HUES6 (cell line): ENCODE results near the gene WWP2.

Source experiments
- H3K27ac ChIP-seq: 2 replicates; pipeline ENCODE4 v1.7.0; 2013; ENCODE audit warnings: low read depth, mild to moderate bottlenecking, low read length, inconsistent platforms
- H3K27me3 ChIP-seq: 2 replicates; pipeline ENCODE4 v1.6.1; 2013; ENCODE audit warnings: low read length; ENCODE audit not compliant: control insufficient read depth, insufficient read depth
- H3K36me3 ChIP-seq: 2 replicates; pipeline ENCODE4 v1.6.1; 2013; ENCODE audit warnings: low read length; ENCODE audit not compliant: control insufficient read depth, insufficient read depth
- H3K4me1 ChIP-seq: 2 replicates; pipeline ENCODE4 v1.6.1; 2013; ENCODE audit warnings: low read length; ENCODE audit not compliant: control insufficient read depth, insufficient read depth
- H3K4me3 ChIP-seq: 2 replicates; pipeline ENCODE4 v1.5.1; 2013; ENCODE audit warnings: low read depth, low read length
- H3K9ac ChIP-seq: one replicate; pipeline ENCODE4 v1.6.1; 2013; ENCODE audit warnings: mild to moderate bottlenecking, low read length
- H3K9me3 ChIP-seq: 2 replicates; pipeline ENCODE4 v1.6.1; 2013; ENCODE audit warnings: low read depth, low read length; ENCODE audit not compliant: control insufficient read depth, insufficient read depth

WWP2 gene

DNA sequence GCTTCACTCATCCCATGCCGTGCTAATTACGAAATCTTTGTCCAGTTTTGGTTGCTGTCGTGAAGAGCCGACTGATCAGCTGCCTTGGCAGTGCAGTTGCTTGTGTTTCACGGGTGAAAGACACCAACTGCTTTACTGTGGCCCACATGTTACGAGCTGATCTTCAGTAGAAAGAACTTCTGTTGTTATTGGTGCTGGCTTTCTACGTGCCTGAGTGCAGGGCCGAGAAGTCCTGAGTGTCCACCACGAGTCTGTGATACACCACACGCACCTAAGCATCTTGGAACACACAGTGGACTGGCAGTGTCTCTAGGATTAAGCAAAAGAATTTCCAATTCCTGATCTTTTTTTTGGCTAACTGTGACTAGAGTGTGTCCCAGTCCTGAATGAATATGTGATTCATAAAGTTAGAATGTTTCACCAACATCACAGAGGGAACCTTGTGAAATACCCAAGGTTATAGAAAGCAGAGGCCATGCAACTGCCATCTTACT lies 118.6 kb downstream of the WWP2 start:
- no peak overlapping the region for H3K9ac ChIP-seq
- H3K4me1 ChIP-seq: no peaks in the 10 kb centered on the region
- peaks cover 7% of the 10 kb centered on the region; the same call in 1 of the 2 replicates for H3K36me3 ChIP-seq
- H3K27ac ChIP-seq: no peak overlapping the region
- no peak overlapping the region for H3K4me3 ChIP-seq
- no peaks in the 10 kb centered on the region for H3K27me3 ChIP-seq
- peaks cover 10% of the 10 kb centered on the region for H3K9me3 ChIP-seq

DNA sequence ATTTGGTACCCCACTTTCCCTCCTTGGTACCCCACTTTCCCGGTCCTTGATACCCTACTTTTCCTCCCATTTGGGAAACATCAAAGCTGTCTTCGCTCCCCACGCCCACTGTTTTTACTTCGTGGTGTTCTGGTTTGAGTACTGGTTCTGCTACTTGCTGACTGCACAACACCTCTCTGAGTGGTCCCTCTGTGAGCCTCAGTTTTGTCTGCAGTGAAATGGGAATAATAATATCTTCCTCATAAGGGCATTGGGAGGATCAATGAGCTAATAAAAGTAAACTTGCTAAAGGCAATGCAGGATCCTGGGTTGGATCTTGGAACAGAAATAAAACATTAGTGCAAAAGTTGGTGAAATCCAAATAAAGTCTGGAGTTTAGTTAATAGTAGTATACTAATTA lies 119.0 kb downstream of the WWP2 start:
- no peak overlapping the region for H3K9ac ChIP-seq
- no peaks in the 10 kb centered on the region for H3K27me3 ChIP-seq
- peaks cover 10% of the 10 kb centered on the region for H3K9me3 ChIP-seq
- no peak overlapping the region for H3K4me3 ChIP-seq
- no peaks in the 10 kb centered on the region for H3K4me1 ChIP-seq
- peaks cover 7% of the 10 kb centered on the region; the same call in 1 of the 2 replicates for H3K36me3 ChIP-seq
- H3K27ac ChIP-seq: no peak overlapping the region

DNA sequence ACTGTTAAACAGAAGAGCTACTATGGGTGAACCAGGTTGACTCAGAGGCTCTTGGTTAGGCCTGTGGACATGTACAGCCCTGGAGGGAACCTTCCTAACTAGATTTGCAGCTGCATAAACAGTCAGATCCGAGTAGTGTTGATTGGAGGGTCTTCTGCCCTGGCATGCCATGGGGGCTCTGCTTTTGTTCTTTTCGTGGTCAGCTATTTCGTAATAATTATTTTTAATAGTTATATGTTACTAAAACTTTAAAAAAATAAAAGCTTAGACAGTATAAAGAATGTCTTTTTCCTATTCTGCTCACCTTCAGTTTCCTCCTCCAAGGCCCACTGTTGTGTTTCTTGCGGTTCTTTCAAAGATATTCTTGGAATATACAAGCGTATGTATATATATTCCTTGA lies 121.6 kb downstream of the WWP2 start:
- no peak overlapping the region for H3K4me3 ChIP-seq
- H3K4me1 ChIP-seq: no peaks in the 10 kb centered on the region; the same call in 1 of the 2 replicates
- no peaks in the 10 kb centered on the region for H3K36me3 ChIP-seq
- H3K27ac ChIP-seq: no peak overlapping the region
- H3K9me3 ChIP-seq: no peaks in the 10 kb centered on the region
- H3K27me3 ChIP-seq: no peaks in the 10 kb centered on the region
- H3K9ac ChIP-seq: no peak overlapping the region

DNA sequence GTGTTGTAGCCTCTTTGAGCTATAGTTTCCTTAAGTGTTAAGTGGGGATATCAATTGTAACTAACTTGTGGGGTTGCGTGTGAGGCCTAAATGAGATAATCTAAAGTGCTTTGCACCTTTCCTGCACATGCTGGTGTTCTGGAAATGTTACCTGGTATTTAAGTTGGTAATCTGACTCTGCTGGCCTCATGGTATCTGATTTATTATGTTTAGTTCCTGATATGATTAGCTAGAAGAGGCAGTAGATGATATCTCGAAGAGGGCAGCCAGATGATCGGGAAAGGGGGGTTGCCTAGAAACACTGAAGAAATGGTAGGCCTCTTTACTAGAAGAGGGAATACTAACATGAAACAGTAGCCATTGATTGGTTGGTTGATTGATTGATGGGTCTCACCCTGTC lies 123.6 kb downstream of the WWP2 start:
- Histone ChIP-seq H3K9ac (no peak overlapping the region), H3K36me3 (peaks cover 9% of the 10 kb centered on the region; the same call in 1 of the 2 replicates), H3K27ac (no peak overlapping the region), H3K9me3 (no peaks in the 10 kb centered on the region), H3K4me1 (peaks cover 10% of the 10 kb centered on the region), H3K27me3 (no peaks in the 10 kb centered on the region), H3K4me3 (no peak overlapping the region)

DNA sequence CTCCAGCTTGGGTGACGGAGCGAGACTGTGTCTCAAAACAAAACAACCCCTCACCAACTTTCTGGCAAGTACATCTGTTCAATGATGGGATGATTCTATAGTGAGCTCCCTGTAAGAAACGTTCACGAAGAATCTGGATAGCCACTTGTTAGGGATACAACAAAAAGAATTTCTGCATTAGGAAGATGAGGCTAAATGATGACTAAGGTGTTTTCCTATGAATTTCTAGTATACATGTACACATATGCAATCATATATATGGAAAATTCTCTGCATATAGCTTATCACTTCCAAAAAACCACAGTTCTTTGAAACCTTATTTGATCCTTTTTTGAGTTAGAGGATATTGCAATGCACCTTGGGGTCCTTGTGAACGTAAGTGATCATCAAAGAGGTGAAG lies 124.6 kb downstream of the WWP2 start:
- H3K27me3 ChIP-seq: no peaks in the 10 kb centered on the region
- H3K27ac ChIP-seq: no peak overlapping the region
- H3K36me3 ChIP-seq: peaks cover 9% of the 10 kb centered on the region; the same call in 1 of the 2 replicates

DNA sequence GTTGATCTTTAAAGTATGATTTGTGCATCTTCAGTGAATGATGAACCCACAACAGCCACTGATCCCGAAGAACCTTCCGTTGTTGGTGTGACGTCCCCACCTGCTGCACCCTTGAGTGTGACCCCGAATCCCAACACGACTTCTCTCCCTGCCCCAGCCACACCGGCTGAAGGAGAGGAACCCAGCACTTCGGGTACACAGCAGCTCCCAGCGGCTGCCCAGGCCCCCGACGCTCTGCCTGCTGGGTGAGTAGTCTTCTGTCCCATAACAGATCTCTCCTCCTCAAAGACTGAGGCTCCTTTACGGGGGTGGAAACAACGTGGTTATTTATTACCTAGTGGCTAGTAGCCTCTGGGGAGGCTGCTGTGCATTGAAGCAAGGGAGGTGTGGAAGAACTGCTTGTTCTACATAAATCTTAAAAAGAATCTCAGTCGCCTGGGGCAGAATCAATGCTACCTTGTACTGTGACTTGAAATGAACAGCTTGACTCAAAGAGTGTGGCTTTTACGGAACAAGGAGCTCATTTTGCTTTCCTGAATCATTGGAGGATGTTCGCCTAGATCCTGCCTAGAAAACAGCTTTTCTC lies 126.0 kb downstream of the WWP2 start:
- H3K27ac ChIP-seq: no peak overlapping the region
- peaks cover 9% of the 10 kb centered on the region; the same call in 1 of the 2 replicates for H3K36me3 ChIP-seq
- no peaks in the 10 kb centered on the region for H3K9me3 ChIP-seq
- no peak overlapping the region for H3K9ac ChIP-seq
- H3K4me1 ChIP-seq: peaks cover 17% of the 10 kb centered on the region
- H3K4me3 ChIP-seq: no peak overlapping the region
- no peaks in the 10 kb centered on the region for H3K27me3 ChIP-seq

More for the DNA sequence above, 124.6 kb downstream of the WWP2 start:
- Histone ChIP-seq H3K4me1 (peaks cover 17% of the 10 kb centered on the region), H3K4me3 (no peak overlapping the region), H3K9me3 (no peaks in the 10 kb centered on the region), H3K9ac (no peak overlapping the region)

DNA sequence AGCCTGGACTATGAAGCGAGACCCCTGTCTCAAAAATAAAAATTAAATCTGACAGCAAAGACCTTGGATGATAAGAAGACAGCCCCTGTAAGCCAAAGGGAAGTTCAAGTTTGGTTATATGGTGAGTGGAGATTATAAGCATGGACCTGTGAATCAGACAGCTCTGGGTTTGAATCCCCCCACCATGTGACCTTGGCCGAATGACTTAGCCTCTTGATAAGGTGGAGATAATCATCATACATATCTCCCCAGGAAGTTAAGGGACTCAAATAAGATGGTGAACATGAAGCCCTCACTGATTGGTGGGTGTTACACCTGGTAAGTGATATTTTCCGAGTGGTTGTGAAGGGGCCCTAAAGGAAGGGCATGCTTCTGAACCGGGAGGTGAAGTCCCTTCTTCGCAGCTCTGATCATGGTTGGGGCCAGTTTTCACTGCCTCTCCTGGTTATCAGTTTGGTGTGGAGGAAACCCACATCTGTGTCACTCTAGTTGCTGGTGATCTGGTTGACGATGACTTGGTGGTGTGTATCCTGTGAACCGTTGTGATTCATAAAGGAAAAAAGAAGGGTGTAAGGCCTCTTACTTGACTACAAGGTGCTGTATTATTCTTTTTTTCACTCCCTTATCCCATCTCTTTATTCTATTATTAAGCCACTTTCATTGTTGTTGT lies 127.3 kb downstream of the WWP2 start:
- H3K27ac ChIP-seq: no peak overlapping the region
- no peak overlapping the region for H3K9ac ChIP-seq
- no peak overlapping the region for H3K4me3 ChIP-seq
- peaks cover 17% of the 10 kb centered on the region for H3K4me1 ChIP-seq
- no peaks in the 10 kb centered on the region for H3K9me3 ChIP-seq
- peaks cover 9% of the 10 kb centered on the region; the same call in 1 of the 2 replicates for H3K36me3 ChIP-seq
- H3K27me3 ChIP-seq: no peaks in the 10 kb centered on the region

DNA sequence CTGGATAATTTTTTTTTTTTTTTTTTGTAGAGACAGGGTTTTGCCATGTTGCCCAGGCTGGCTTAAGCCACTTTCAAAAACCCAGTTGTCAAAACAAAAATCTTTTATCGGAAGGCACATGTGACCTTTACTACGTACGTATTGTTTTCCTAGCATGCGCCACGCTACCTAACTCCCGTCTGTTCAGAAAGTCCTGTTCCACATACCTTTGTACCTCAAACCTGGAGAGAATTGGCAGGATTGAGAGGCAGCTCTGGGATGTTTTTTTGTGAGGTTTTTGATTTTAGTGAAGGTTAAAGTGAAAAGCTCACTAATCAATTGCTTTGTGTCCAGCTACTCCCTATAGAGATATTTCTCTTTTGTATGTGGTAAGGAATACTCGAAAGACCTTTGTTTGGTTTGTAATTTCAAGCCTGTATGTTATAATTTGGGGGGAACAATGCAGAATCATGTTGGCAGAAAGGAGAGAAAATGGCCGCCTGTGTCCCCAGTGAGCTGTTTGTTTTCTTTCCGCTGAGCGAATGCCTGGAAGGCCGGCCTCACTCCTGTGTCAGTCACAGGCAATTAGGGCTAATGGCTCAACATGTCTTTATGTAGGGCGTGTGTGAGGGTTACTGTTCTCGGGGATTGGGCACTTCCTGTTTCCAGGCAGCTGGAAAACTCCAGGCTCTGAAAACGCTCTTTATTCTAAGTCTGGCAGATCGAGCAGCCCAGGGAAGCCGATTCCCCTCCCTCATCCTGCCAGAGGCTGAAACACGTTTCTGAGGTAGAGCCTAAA lies 128.2 kb downstream of the WWP2 start:
- Histone ChIP-seq H3K27me3 (no peaks in the 10 kb centered on the region), H3K36me3 (peaks cover 9% of the 10 kb centered on the region; the same call in 1 of the 2 replicates), H3K4me3 (no peak overlapping the region), H3K27ac (peak overlapping the region; percentile 76; the same call in 1 of the 2 replicates), H3K9me3 (no peaks in the 10 kb centered on the region), H3K4me1 (peaks cover 20% of the 10 kb centered on the region), H3K9ac (peak overlapping the region; percentile 33)

DNA sequence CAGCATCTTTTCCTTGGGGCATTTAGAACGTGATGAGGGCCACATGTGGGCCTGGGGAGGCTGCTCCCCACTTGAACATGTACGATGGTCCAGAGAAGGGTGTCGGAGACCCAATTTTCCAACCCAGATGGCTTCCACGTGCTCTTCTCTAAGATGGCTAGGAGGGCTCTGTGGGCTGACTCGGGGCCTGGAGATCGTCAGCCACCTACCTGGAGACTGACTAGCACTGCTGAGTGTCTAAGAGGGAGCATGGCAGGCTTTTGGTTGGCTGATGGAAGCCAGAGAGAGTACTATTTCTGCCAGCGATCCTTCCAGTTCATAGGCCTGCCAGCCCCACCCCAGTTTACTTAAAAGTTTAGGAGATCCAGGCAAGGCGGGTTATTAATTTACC lies 128.8 kb downstream of the WWP2 start:
- H3K27ac ChIP-seq: peak overlapping the region; percentile 76; the same call in 1 of the 2 replicates
- H3K9ac ChIP-seq: peak overlapping the region; percentile 33

DNA sequence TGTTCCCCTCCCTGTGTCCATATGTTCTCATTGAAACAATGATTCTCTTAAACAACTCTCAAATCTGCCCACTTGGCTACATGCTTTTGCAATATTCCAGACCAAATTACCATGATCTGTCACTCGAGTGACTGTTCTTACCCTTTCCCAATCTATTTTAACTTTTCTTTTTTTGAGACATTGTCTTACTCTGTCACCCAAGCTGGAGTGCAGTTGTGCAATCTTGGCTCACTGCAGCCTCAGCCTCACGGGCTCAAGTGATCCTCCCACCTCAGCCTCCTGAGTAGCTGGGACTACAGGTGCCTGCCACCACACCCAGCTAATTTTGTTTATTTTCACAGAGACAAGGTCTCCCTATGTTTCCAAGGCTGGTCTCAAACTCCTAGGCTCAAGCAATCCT lies 130.2 kb downstream of the WWP2 start:
- Histone ChIP-seq H3K36me3 (peaks cover 9% of the 10 kb centered on the region; the same call in 1 of the 2 replicates), H3K27me3 (no peaks in the 10 kb centered on the region), H3K9me3 (no peaks in the 10 kb centered on the region), H3K4me1 (peaks cover 20% of the 10 kb centered on the region), H3K27ac (no peak overlapping the region), H3K9ac (no peak overlapping the region), H3K4me3 (no peak overlapping the region)

More for the DNA sequence above, 128.8 kb downstream of the WWP2 start:
- peaks cover 20% of the 10 kb centered on the region for H3K4me1 ChIP-seq
- H3K9me3 ChIP-seq: no peaks in the 10 kb centered on the region
- H3K27me3 ChIP-seq: no peaks in the 10 kb centered on the region
- no peak overlapping the region for H3K4me3 ChIP-seq
- peaks cover 9% of the 10 kb centered on the region; the same call in 1 of the 2 replicates for H3K36me3 ChIP-seq
